Hindlimb muscle (tissue), 1 donor: ENCODE results near the gene PCTP. TPM values are rescaled to one million over a fixed set of nuclear protein-coding genes. Genes with fewer than 3 reads are reported as not detected.

Source experiments
- DNase-seq: peaks from one replicate; pipeline ENCODE4 v3.0.0-alpha.2; 2013
- polyA plus RNA-seq: library from polyadenylated mRNA; unstranded; fragments of 120-200 nt; gene quantifications from one replicate; pipeline ENCODE4 v1.2.1, GENCODE V29; 2013; ENCODE audit not compliant: insufficient read length

The PCTP gene
- polyA plus RNA-seq = 9.7 TPM

GRCh38 chr17:55750750-55751657 lies at the start of gene PCTP:
PCTP (plus strand) TSS chr17:55751051; CDS start chr17:55751104, 53 bp downstream.
- peak; percentile 88 for DNase-seq

GRCh38 chr17:55702150-55702549 lies 48.7 kb upstream of the PCTP start:
- DNase-seq = no peak

DNA sequence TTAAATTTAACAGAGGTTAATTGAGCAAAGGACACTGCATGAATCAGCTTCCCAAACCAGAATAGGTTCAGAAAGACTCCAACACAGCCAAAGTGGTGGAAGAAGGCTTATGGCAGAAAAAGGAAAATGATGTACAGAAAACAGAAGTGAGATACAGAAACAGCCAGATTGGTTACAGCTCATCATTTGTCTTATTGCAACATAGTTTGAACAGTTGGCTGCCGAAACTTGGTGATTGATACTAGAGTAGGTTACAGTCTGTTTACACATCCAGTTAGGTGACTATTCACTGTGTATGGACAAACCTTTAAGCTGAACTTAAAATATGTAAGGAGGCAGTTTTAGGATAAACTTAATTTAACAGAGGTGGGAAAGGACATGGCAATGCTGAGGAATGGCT lies 46.5 kb upstream of the PCTP start:
- no peak for DNase-seq

DNA sequence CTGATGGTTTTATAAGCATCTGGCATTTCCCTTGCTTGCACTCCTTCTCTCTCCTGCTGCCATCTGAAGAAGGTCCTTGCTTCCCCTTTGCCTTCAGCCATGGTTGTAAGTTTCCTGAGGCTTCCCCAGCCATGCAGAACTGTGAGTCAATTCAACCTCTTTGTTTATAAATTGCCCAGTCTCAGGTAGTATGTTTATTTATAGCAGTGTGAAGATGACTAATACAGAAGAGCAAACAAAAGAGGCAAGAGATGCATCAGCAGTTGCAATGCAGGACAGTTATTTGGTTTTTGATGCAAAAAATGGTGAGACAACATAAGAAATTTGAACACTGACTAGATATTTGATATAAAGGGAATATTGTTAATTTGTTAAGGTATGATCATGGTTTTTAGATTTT lies 45.0 kb upstream of the PCTP start:
- no peak for DNase-seq

GRCh38 chr17:55706808-55707773 lies 43.8 kb upstream of the PCTP start:
- DNase-seq = no peak

DNA sequence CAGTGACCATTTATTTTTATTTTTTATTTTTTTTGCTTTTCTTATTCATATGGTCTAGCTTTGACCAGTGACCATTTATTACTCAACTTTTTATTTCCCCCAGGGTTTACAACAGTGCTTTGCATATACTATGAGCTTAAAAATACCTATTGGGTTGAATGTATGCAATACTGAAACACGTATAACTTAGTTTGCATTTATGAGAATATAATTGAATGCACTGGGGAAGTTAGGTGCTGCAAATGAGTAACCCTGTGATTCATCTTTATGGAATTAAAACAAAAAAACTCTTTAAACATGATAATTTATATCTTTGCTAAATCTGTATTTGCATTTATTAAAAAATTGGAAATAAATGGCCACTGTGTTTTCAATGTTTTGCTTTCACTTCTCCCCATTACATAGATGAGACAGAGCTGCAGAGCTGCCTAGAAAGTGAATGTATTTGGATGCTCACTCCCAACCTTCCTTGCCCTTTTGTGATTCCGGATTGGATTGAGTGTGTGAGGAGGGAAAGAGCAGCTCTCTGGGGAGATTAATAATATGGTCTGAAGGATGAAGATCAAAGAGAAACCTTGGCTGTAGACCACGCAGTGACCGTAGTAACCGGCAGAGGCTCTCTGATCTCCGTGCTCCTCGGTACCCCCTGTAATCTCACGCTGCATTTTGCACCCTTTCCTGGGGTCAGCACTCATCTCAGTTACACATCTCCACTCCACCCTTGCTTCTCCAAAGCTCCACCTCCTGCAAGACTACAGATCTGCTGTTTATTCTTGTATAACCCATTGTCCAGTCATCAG lies 42.5 kb upstream of the PCTP start:
- DNase-seq = no peak

DNA sequence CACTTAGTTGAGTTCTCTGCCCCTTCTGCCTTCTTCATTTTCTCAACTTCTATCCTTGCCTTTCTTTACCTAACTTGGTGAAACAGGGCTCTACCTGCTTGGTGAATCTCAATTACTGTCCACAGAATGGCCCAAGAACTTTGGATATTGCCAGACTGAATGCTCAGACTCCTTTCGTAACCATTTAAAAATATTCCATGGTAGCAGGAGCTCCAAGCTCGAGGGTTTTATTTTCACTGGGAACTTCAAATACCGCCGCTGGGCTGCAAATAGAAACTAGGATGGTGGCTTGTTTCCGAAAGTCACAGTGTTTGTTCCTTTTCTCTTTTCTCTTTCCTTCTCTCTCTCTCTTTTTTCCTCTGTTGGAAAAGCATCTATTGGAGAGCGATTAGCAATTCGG lies 41.4 kb upstream of the PCTP start:
- DNase-seq = no peak

DNA sequence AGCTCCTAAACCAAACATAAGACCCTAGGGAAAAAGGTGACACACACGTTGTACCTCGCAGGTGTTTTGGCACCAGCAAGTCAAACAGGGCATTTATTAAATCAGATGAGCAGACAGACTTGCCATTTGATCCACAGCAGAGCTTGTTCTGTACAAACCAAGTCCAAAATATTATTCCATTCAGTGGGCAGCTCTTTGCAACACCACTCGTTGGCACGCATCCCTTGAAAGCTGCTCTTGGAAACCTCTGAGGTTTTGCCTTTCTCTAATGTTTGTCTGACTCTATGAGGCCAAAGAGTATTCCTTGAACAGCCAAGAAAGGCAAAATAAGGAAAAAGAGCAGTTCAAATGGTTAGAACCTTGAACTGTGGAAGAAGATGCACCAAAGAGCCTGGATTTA lies 40.9 kb upstream of the PCTP start:
- DNase-seq = no peak

DNA sequence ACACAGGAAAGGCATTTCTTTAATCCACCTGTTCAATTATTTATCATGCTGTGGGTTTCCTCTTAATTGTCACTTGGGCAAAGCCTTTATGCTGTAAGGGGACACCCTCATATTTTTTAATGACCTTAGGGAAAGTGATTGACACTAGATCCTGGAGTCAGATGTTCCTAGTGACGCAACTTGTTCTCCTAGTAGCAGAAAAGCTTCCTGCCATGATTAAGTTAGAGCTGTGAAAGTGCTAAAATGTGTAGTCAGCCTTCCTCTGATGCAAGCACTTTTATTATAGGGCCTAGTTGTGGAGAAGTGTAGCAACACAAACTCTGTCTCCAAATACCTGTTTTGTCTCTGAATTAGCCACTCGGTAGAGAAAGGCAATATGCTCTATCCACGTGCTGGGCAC lies 40.4 kb upstream of the PCTP start:
- DNase-seq = no peak

- no peak for DNase-seq
Measured at GRCh38 chr17:55710829-55711496, 39.9 kb upstream of the PCTP start.

DNA sequence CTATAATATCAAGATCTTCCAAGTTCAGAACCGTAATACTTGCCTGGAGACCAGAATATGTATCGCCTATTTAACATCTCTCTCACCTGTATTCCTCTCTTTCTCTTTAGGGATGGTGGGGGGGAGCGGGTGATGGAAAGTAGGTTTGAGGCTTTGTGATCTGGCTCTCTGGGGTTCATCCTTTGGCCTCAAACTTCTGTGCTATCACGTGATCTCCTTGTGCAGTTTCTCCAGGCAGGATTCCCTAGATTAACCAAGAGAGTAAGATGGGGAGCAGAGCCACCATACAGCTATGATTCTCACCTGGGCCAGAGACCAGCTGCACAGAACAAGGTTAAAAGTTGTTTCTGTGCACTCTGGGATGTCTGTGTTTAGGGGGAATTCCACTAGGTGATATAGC lies 33.4 kb upstream of the PCTP start:
- DNase-seq = no peak

DNA sequence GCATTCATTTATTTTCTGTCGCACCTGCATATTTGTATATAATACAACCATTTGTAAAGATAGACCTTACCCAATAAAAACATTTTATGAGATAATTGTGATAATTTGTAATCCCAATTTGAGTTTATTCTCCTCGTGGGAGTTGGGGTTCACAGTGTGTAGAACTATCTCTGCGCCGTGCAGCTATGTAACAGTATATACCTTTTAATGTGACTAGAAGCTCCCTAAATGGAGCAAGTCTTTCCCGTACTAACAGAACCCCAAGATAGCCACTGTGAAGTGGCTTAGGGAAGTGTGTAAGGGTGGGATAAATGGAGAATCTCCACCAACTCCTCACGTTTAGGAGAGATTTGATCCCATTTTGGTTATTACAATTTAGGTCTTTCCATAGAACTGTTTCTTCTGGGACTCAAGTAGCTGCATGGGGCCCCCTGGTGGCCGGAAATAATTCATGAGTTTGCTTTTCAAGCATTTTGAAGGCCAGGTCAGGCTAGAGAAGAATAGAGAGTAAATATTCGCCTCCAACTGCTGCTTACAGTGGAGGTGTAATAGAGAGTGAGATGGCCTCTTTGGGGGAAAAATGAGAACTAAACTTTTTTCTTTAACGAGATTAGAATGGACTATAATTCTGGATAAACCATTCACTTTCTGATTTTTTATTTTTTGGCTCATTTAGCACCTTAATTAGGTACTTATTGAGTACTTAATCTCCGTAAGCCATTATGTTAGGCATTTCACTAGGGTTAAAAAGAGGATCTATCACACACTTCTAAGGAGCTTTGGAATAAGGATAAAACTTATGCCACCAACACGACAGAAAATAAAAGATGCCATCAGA lies 32.7 kb upstream of the PCTP start:
- peak; percentile 74 for DNase-seq

DNA sequence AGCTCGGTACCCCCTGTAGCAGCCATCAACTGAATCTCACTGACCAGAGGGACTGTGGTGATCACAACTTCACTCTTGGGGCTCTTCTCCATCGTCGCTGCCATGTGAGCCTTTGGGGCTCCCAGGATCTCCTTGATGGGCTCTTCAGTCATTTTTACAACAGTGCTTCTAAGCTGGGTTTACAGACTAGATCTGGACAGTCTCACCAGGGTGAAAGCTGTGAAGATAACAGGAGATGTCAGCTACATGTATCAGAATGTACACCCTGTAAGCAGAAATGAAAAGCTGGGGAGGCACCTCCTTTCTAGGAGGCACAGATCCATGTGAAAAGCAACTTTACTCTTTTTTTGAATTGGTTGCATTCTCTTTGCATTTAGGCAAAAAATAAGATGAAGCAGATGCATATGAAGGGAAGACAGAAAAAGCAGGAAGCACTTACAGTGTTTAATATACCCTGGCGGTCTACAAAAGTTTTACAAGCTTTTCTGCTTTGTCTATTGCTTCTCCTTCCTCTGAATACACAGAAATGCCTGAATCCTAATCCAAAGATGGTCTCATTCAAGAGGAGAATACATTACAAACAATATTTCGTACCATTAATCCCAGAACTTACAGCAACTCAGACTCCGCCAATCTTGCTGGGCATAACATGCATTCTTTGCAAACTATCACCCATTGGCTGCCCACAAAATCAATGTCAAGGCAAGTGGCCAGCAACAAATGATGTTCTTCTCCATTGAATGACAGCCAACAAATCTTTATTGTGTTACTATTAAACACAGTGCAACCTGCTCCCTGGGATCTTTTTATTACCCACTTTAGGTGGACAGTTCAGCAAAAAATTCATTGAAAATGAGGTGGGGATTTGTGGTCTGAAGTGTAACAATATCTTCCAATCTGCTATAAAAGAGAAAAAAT lies 29.7 kb upstream of the PCTP start:
- no peak for DNase-seq

GRCh38 chr17:55722016-55722736 lies 28.7 kb upstream of the PCTP start:
- DNase-seq = no peak

DNA sequence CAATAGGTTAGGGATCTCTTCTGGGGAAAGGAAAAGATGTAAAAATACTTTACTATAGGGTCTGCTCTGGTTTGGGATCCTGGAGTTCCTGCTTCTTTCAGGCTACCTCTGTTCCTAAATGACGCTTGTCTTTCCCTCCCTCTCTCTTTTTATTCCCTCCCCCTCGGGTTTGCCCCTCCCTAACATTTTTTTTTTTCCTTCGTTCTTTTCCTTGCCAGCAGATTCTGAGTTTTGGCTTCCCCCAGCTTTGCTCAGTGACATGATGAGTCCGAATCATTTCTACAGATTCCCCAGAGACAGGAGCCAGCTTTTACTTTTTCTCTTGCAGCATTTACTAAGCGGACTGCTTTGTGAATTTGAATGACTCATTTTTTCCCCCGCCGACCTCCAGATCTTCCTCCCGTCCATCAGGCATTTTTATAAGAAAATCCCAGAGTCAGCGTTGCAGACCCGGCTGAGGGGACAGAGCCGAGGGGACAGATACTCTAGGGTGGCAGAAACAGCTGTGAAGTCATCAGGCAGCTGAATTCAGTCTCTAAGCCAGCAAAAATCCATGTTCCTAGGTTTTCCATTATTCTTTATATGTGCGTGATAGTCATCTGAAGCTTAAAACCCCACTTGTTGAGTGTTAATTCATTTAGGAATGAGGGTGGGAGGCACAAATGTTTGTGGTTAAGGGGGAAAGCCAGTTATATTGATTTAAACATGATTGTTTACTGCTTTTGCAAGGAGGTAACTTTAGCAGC lies 27.9 kb upstream of the PCTP start, which contains the start of gene TMEM100:
TMEM100 (minus strand) TSS at position 123 of the 746 bp plus-strand sequence. CDS start 1,794 bp downstream, outside the sequence.
- peak; percentile 82 for DNase-seq

DNA sequence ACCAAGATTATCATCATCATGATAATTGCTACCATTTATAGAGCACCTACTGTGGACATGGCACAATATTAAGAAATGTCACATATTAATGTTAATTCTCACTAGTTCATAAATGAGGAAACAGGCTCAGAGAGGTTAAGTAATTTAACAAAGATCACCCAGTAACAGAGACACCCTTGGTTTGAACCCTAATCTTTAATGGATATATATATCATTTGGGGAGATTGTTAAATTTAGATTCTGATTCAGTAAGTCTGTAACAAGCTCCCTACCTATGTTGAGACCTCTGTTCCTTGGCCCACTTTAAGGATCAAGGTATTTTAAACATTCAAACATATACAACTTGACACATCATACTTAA lies 27.4 kb upstream of the PCTP start:
- DNase-seq = no peak

GRCh38 chr17:55726440-55726839 lies 24.4 kb upstream of the PCTP start:
- peak; percentile 53 for DNase-seq

DNA sequence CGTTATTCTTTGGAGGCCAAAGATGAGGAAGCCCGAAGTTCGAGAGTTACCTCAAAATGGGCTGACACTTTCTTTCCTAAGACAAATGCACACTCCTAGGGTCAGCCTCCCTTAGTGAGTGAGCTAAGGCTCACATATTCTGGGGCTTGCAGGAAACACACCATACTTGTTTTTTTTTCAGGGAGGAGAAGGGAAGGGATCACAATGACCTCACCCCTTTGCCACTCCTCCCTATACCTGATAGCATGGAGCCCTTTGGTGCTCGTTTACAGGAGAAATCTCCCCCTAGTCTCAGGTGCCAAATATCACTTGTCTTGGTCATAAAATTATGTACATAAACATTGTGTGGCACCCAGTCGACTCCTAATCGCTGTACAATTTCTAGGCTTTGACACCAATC lies 23.6 kb upstream of the PCTP start:
- no peak for DNase-seq
